ENCODE data around the gene DHH. TPM values are rescaled to one million over a fixed set of nuclear protein-coding genes. Genes with fewer than 3 reads are reported as not detected.

Gene DHH
- total and polyA plus RNA-seq, 9 of the 15 experiments (the other 6 are each of a cell fraction or from before 2014, with no cell fraction given) = 0.07 to 2.6 (median 0.54) TPM

DNA sequence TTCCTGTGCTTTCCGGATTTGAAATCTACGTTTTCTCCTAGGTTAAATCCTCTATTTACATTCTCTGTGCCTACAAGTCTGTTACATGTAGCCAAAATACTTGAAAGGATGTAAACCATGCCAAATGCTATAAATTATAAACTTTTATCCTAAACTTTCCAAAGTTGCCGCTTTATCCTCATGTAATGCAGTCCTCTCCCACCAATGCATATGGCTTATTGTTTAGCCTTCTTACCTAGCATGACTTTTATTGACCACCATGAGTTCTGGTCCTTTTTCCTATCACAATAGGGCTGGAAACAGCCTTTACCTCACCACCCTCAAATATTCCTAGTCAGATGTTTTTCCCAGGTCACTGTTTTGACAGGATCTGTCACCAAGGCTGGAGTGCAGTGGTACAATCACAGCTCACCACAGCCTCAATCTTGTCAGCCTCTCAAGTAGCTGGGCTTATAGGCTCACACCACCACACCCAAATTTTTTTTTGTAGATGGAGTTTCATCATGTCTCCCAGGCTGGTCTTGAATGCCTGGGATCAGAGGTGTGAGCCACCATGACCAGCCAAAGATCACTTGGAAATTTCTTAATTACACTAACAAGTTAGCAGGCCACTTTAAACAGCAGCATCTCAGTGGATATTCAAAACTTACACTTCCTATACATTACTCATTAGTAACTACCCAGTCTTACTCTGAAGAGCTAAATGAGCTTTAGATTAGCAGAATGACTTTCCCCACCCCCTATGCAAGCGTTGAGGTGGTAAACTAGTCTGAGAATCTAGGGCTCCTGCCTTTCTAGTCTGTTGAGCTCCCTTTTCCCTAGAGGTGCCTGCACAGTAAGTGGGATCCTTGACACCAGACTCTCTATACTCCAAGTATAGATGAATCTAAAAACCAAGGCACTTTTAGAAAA is 32.5 kb upstream of the DHH start (continued):
- TF ChIP-seq ARID1B (IDR thresholded peaks at IDR 0.05) (0 out of 2 replicates have a peak, but pooled peaks have one; percentile 37), CEBPB (tag; IDR thresholded peaks at IDR 0.05) (peak; percentile 23; the same call in 1 of the 2 replicates), THRB (CRISPR knock-in tag; conservative IDR thresholded peaks at IDR 0.05) (peak; percentile 99), ZFPM2 (CRISPR knock-in tag; IDR thresholded peaks at IDR 0.05) (peak; percentile 97), RFX7 (CRISPR knock-in tag; IDR thresholded peaks at IDR 0.05) (peak; percentile 57), POLR2AphosphoS5 (IDR thresholded peaks at IDR 0.05; ENCODE audit: control insufficient read depth, insufficient read depth, low read depth, low read length) (peak; percentile 88; the same call in 1 of the 2 replicates), HDAC2 (IDR thresholded peaks at IDR 0.05) (0 out of 2 replicates have a peak, but pooled peaks have one; percentile 53), EP300 (IDR thresholded peaks at IDR 0.05; ENCODE audit: low read length) (no peak), ZBTB12 (CRISPR knock-in tag; IDR thresholded peaks at IDR 0.05) (no peak), ZNF77 (CRISPR knock-in tag; IDR thresholded peaks at IDR 0.05) (0 out of 2 replicates have a peak, but pooled peaks have one; percentile 57), EWSR1 (IDR thresholded peaks at IDR 0.05; ENCODE audit: borderline replicate concordance, low read depth, partially characterized antibody) (peak; percentile 92), KHSRP (IDR thresholded peaks at IDR 0.05) (no peak), MAFK (IDR thresholded peaks at IDR 0.05; ENCODE audit: low read length) (0 out of 2 replicates have a peak, but pooled peaks have one; percentile 20), HMG20B (CRISPR knock-in tag; IDR thresholded peaks at IDR 0.05) (peak; percentile 65; the same call in 1 of the 2 replicates), KDM5B (IDR thresholded peaks at IDR 0.05; ENCODE audit: insufficient replicate concordance, low read depth, low read length) (peak; percentile 11)
- TF ChIP-seq, protein P1, sequence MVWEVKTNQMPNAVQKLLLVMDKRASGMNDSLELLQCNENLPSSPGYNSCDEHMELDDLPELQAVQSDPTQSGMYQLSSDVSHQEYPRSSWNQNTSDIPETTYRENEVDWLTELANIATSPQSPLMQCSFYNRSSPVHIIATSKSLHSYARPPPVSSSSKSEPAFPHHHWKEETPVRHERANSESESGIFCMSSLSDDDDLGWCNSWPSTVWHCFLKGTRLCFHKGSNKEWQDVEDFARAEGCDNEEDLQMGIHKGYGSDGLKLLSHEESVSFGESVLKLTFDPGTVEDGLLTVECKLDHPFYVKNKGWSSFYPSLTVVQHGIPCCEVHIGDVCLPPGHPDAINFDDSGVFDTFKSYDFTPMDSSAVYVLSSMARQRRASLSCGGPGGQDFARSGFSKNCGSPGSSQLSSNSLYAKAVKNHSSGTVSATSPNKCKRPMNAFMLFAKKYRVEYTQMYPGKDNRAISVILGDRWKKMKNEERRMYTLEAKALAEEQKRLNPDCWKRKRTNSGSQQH (CRISPR knock-in tag; IDR thresholded peaks at IDR 0.05) = peak; percentile 97
- TF ChIP-seq, protein P2, sequence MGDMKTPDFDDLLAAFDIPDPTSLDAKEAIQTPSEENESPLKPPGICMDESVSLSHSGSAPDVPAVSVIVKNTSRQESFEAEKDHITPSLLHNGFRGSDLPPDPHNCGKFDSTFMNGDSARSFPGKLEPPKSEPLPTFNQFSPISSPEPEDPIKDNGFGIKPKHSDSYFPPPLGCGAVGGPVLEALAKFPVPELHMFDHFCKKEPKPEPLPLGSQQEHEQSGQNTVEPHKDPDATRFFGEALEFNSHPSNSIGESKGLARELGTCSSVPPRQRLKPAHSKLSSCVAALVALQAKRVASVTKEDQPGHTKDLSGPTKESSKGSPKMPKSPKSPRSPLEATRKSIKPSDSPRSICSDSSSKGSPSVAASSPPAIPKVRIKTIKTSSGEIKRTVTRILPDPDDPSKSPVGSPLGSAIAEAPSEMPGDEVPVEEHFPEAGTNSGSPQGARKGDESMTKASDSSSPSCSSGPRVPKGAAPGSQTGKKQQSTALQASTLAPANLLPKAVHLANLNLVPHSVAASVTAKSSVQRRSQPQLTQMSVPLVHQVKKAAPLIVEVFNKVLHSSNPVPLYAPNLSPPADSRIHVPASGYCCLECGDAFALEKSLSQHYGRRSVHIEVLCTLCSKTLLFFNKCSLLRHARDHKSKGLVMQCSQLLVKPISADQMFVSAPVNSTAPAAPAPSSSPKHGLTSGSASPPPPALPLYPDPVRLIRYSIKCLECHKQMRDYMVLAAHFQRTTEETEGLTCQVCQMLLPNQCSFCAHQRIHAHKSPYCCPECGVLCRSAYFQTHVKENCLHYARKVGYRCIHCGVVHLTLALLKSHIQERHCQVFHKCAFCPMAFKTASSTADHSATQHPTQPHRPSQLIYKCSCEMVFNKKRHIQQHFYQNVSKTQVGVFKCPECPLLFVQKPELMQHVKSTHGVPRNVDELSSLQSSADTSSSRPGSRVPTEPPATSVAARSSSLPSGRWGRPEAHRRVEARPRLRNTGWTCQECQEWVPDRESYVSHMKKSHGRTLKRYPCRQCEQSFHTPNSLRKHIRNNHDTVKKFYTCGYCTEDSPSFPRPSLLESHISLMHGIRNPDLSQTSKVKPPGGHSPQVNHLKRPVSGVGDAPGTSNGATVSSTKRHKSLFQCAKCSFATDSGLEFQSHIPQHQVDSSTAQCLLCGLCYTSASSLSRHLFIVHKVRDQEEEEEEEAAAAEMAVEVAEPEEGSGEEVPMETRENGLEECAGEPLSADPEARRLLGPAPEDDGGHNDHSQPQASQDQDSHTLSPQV (IDR thresholded peaks at IDR 0.05) = no peak
- TF ChIP-seq, protein P3, sequence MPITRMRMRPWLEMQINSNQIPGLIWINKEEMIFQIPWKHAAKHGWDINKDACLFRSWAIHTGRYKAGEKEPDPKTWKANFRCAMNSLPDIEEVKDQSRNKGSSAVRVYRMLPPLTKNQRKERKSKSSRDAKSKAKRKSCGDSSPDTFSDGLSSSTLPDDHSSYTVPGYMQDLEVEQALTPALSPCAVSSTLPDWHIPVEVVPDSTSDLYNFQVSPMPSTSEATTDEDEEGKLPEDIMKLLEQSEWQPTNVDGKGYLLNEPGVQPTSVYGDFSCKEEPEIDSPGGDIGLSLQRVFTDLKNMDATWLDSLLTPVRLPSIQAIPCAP (CRISPR knock-in tag; IDR thresholded peaks at IDR 0.05; ENCODE audit: borderline replicate concordance) = no peak
